ENCODE measurements around the gene OR1J4. TPM values are rescaled to one million over a fixed set of nuclear protein-coding genes. Genes with fewer than 3 reads are reported as not detected.
A peak's percentile ranks its signal among the peaks of the same experiment; 100 is the strongest.
"Not testable (repeated sequence)": the region's sequence is repeated elsewhere in the genome, so short reads cannot be mapped to it uniquely, and the experiment has no call there.

OR1J4 gene
- not detected for total RNA-seq
- long read RNA-seq = 0 reads

- intact Hi-C loops (cut with DNase I, micrococcal nuclease) = no loop called here
- no peak for ATAC-seq
- no peak for DNase-seq
Observed at GRCh38 chr9:122518841-122519240, at the start of gene OR1J4. Gene OR1J4, plus strand, starts transcription at chr9:122519141. Its CDS starts 0 bp downstream, at chr9:122519141.

- intact Hi-C loops (cut with DNase I, micrococcal nuclease) = no loop called here
- ATAC-seq = no peak
- DNase-seq = no peak
Observed at GRCh38 chr9:122474561-122474960, 44.4 kb upstream of the OR1J4 start.

GRCh38 chr9:122475717-122476116, 43.2 kb upstream of the OR1J4 start:
- no peak for DNase-seq
- intact Hi-C loops (cut with DNase I, micrococcal nuclease) = no loop called here
- no peak for ATAC-seq

- no peak for ATAC-seq
- DNase-seq = no peak
- intact Hi-C loops (cut with DNase I, micrococcal nuclease) = no loop called here
Observed at GRCh38 chr9:122477346-122477745, 41.6 kb upstream of the OR1J4 start.

GRCh38 chr9:122477826-122478225, 41.1 kb upstream of the OR1J4 start, which contains the start of gene OR1J1:
Gene OR1J1, minus strand, starts transcription at chr9:122477926. Its CDS starts 0 bp downstream, at chr9:122477926.
- intact Hi-C loops (cut with DNase I, micrococcal nuclease) = no loop called here
- no peak for DNase-seq
- ATAC-seq = no peak

GRCh38 chr9:122479062-122479461, 39.9 kb upstream of the OR1J4 start:
- ATAC-seq = no peak
- intact Hi-C loops (cut with DNase I, micrococcal nuclease) = no loop called here
- no peak for DNase-seq

GRCh38 chr9:122498883-122499288, 20.1 kb upstream of the OR1J4 start:
- ATAC-seq (peak; percentile 37), DNase-seq (no peak)
- intact Hi-C loops (cut with DNase I, micrococcal nuclease) = no loop called here

GRCh38 chr9:122506964-122507363, 12.0 kb upstream of the OR1J4 start:
- intact Hi-C loops (cut with DNase I, micrococcal nuclease) = no loop called here
- ATAC-seq = no peak

GRCh38 chr9:122510502-122510901, 8.4 kb upstream of the OR1J4 start, which contains the start of gene OR1J2:
Gene OR1J2, plus strand, starts transcription at chr9:122510802. Its CDS starts 0 bp downstream, at chr9:122510802.
- intact Hi-C loops (cut with DNase I, micrococcal nuclease) = no loop called here
- no peak for DNase-seq
- ATAC-seq = no peak

More at GRCh38 chr9:122506964-122507363, 12.0 kb upstream of the OR1J4 start:
- no peak for DNase-seq

- no peak for DNase-seq
Observed at GRCh38 chr9:122518226-122518625, 715 bp upstream of the OR1J4 start.

GRCh38 chr9:122519376-122519775, 435 bp downstream of the OR1J4 start:
- no peak for ATAC-seq
- DNase-seq = no peak
- intact Hi-C loops (cut with DNase I, micrococcal nuclease) = no loop called here

More at GRCh38 chr9:122518226-122518625, 715 bp upstream of the OR1J4 start:
- ATAC-seq = no peak
- intact Hi-C loops (cut with DNase I, micrococcal nuclease) = no loop called here

- intact Hi-C loops (cut with DNase I, micrococcal nuclease) = no loop called here
- no peak for ATAC-seq
- no peak for DNase-seq
Observed at GRCh38 chr9:122526602-122527001, 7.7 kb downstream of the OR1J4 start.

GRCh38 chr9:122527193-122527592, 8.3 kb downstream of the OR1J4 start, which contains the start of gene OR1N1:
Gene OR1N1, minus strand, starts transcription at chr9:122527293. Its CDS starts 0 bp downstream, at chr9:122527293.
- intact Hi-C loops (cut with DNase I, micrococcal nuclease) = no loop called here
- DNase-seq (no peak), ATAC-seq (no peak)

- intact Hi-C loops (cut with DNase I, micrococcal nuclease); DNase-seq; ATAC-seq: not testable (repeated sequence)
Observed at GRCh38 chr9:122531157-122531556, 12.2 kb downstream of the OR1J4 start.

- no peak for ATAC-seq
Observed at GRCh38 chr9:122536134-122536533, 17.2 kb downstream of the OR1J4 start.

GRCh38 chr9:122537066-122537465, 18.1 kb downstream of the OR1J4 start:
- intact Hi-C loops (cut with DNase I, micrococcal nuclease); DNase-seq; ATAC-seq: not testable (repeated sequence)

More at GRCh38 chr9:122536134-122536533, 17.2 kb downstream of the OR1J4 start:
- DNase-seq = no peak
- intact Hi-C loops (cut with DNase I, micrococcal nuclease) = no loop called here

GRCh38 chr9:122538757-122539156, 19.8 kb downstream of the OR1J4 start:
- intact Hi-C loops (cut with DNase I, micrococcal nuclease) = no loop called here

GRCh38 chr9:122546196-122546595, 27.3 kb downstream of the OR1J4 start:
- ATAC-seq (no peak), DNase-seq (no peak)
- intact Hi-C loops (cut with DNase I, micrococcal nuclease) = no loop called here

More at GRCh38 chr9:122538757-122539156, 19.8 kb downstream of the OR1J4 start:
- ATAC-seq = no peak
- no peak for DNase-seq

- ATAC-seq (no peak), DNase-seq (no peak)
- intact Hi-C loops (cut with DNase I, micrococcal nuclease) = no loop called here
Observed at GRCh38 chr9:122551371-122551770, 32.4 kb downstream of the OR1J4 start.

- DNase-seq = no peak
- no peak for ATAC-seq
- intact Hi-C loops (cut with DNase I, micrococcal nuclease) = no loop called here
Observed at GRCh38 chr9:122552812-122553211, 33.9 kb downstream of the OR1J4 start, which contains the start of gene OR1N2. Gene OR1N2, plus strand, starts transcription at chr9:122553112. Its CDS starts 100 bp downstream, at chr9:122553212.

- no peak for ATAC-seq
- intact Hi-C loops (cut with DNase I, micrococcal nuclease) = no loop called here
Observed at GRCh38 chr9:122561446-122561845, 42.5 kb downstream of the OR1J4 start.

More at GRCh38 chr9:122561446-122561845, 42.5 kb downstream of the OR1J4 start:
- no peak for DNase-seq
